Measurements from ENCODE around the gene ZNF653.

Gene ZNF653

GRCh38 chr19:11513946-11514345 lies 8.3 kb upstream of the ZNF653 start:
- no peak for DNase-seq

GRCh38 chr19:11510444-11510843 lies 4.8 kb upstream of the ZNF653 start:
- DNase-seq: no peak

- no peak for DNase-seq
Measured at GRCh38 chr19:11507370-11508078, 1.9 kb upstream of the ZNF653 start.

- DNase-seq: no peak
Measured at GRCh38 chr19:11506967-11507366, 1.3 kb upstream of the ZNF653 start.

GRCh38 chr19:11506101-11506555 lies 489 bp upstream of the ZNF653 start:
- DNase-seq: no peak

- DNase-seq: peak; percentile 97
Measured at GRCh38 chr19:11505032-11505503, 571 bp downstream of the ZNF653 start.

GRCh38 chr19:11504502-11505031 lies 1.1 kb downstream of the ZNF653 start:
- no peak for DNase-seq

GRCh38 chr19:11499890-11500420 lies 5.7 kb downstream of the ZNF653 start:
- no peak for DNase-seq

GRCh38 chr19:11499220-11499726 lies 6.4 kb downstream of the ZNF653 start:
- DNase-seq: no peak

- peak; percentile 66 for DNase-seq
Measured at GRCh38 chr19:11496391-11497163, 9.1 kb downstream of the ZNF653 start.

- no peak for DNase-seq
Measured at GRCh38 chr19:11495885-11496284, 9.8 kb downstream of the ZNF653 start.

- no peak for DNase-seq
Measured at GRCh38 chr19:11495481-11495880, 10.2 kb downstream of the ZNF653 start.

- DNase-seq: no peak
Measured at GRCh38 chr19:11494634-11495285, 10.9 kb downstream of the ZNF653 start.

- no peak for DNase-seq
Measured at GRCh38 chr19:11489378-11489777, 16.3 kb downstream of the ZNF653 start.

GRCh38 chr19:11486661-11487503 lies 18.8 kb downstream of the ZNF653 start:
- DNase-seq: no peak

- no peak for DNase-seq
Measured at GRCh38 chr19:11485245-11485837, 20.3 kb downstream of the ZNF653 start.

GRCh38 chr19:11483366-11484111 lies 22.1 kb downstream of the ZNF653 start:
- DNase-seq: no peak

GRCh38 chr19:11482384-11483050 lies 23.1 kb downstream of the ZNF653 start:
- peak; percentile 88 for DNase-seq

- DNase-seq: peak; percentile 82
Measured at GRCh38 chr19:11481534-11482383, 23.9 kb downstream of the ZNF653 start.

All from activated naive CD4-positive, alpha-beta T cell treated with Interleukin-2 at 50 U/mL for 16 hours (primary cell).